Measurements from ENCODE around the gene SLC39A13. TPM values are rescaled to one million over a fixed set of nuclear protein-coding genes. Genes with fewer than 3 reads are reported as not detected.

Gene SLC39A13
- total RNA-seq, 1 experiment from 2014 or later: 29.2 TPM

- H4K91ac ChIP-seq (ENCODE audit: insufficient read length, low read depth, low read length): no peak overlapping the region
- H3K79me1 ChIP-seq (ENCODE audit: insufficient read depth, low read depth, low read length, poor library complexity, severe bottlenecking): no peaks in the 10 kb centered on the region
- H2AFZ ChIP-seq (ENCODE audit: low read length): no peak overlapping the region
- Mint-ChIP-seq H3K27me3 (ENCODE audit: low read depth) (no peaks in the 10 kb centered on the region), H3K4me3 (no peak overlapping the region), H3K36me3 (ENCODE audit: insufficient read depth in 1 of 3, low read depth in 3 of 3) (no peaks in the 10 kb centered on the region), H3K9me3 (no peaks in the 10 kb centered on the region; a peak in 1 of 5 replicates), H3K27ac (peak overlapping the region in 1 of 3 experiments; percentile 83; a peak in 1 of 7 replicates), H3K4me1 (peaks cover 2 to 4% of the 10 kb centered on the region in 2 experiments; a peak in 2 of 4 replicates)
- H2BK12ac ChIP-seq (ENCODE audit: insufficient read length, low read depth, low read length): no peak overlapping the region
- WGBS (ENCODE audit: extremely low coverage, insufficient read length, low lambda C conversion rate): no CpG with 5 or more reads among the region's 9 CpGs
- no peak overlapping the region for H3K4ac ChIP-seq (ENCODE audit: low read depth, low read length)
- H3K23me2 ChIP-seq (ENCODE audit: insufficient read length, low read depth, low read length, poor library complexity, severe bottlenecking): no peaks in the 10 kb centered on the region
- no peaks in the 10 kb centered on the region for H3K27me3 ChIP-seq (ENCODE audit: insufficient read depth, low read length)
- no peak overlapping the region for H2AK5ac ChIP-seq (ENCODE audit: insufficient read length, low read length)
- no peak overlapping the region for H4K8ac ChIP-seq (replicated peaks; ENCODE audit: insufficient read length, low read depth, low read length)
- no peak overlapping the region for H3K14ac ChIP-seq (ENCODE audit: insufficient read depth, low read length)
- no peak overlapping the region for H2BK20ac ChIP-seq (ENCODE audit: low read depth, low read length, poor library complexity, severe bottlenecking)
- DNase-seq: no peak
- TF ChIP-seq, protein P1, sequence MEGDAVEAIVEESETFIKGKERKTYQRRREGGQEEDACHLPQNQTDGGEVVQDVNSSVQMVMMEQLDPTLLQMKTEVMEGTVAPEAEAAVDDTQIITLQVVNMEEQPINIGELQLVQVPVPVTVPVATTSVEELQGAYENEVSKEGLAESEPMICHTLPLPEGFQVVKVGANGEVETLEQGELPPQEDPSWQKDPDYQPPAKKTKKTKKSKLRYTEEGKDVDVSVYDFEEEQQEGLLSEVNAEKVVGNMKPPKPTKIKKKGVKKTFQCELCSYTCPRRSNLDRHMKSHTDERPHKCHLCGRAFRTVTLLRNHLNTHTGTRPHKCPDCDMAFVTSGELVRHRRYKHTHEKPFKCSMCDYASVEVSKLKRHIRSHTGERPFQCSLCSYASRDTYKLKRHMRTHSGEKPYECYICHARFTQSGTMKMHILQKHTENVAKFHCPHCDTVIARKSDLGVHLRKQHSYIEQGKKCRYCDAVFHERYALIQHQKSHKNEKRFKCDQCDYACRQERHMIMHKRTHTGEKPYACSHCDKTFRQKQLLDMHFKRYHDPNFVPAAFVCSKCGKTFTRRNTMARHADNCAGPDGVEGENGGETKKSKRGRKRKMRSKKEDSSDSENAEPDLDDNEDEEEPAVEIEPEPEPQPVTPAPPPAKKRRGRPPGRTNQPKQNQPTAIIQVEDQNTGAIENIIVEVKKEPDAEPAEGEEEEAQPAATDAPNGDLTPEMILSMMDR (conservative IDR thresholded peaks at IDR 0.05): no peak
- H3K79me2 ChIP-seq (ENCODE audit: insufficient read depth, low read length): no peaks in the 10 kb centered on the region
- no peak overlapping the region for H3K23ac ChIP-seq (ENCODE audit: insufficient read length, low read depth, low read length)
- no peak overlapping the region for H2BK15ac ChIP-seq (ENCODE audit: low read depth, low read length)
- no peak overlapping the region for H3K27ac ChIP-seq (ENCODE audit: insufficient read length, low read depth, low read length)
- H4K5ac ChIP-seq (ENCODE audit: insufficient read length, low read depth, low read length): no peak overlapping the region
- H2BK5ac ChIP-seq (ENCODE audit: insufficient read length, low read length): no peak overlapping the region
- H3K9ac ChIP-seq (ENCODE audit: extremely low read depth, insufficient read length, low read length): no peak overlapping the region
- no peaks in the 10 kb centered on the region for H4K20me1 ChIP-seq (ENCODE audit: control insufficient read depth, insufficient read depth, insufficient read length)
- no peak overlapping the region for H3K56ac ChIP-seq (ENCODE audit: insufficient read length, low read depth, low read length)
- no peak overlapping the region for H3T11ph ChIP-seq (ENCODE audit: low read length)
- H3K4me2 ChIP-seq (ENCODE audit: insufficient read depth, insufficient read length, low read length): no peak overlapping the region
- no peak overlapping the region for H3K18ac ChIP-seq (ENCODE audit: insufficient read length, low read depth, low read length)
- H3K4me1 ChIP-seq (ENCODE audit: insufficient read depth, low read length): no peaks in the 10 kb centered on the region
- no peak overlapping the region for H2BK120ac ChIP-seq (ENCODE audit: low read depth, low read length, poor library complexity, severe bottlenecking)
- no peaks in the 10 kb centered on the region for H3K9me3 ChIP-seq (ENCODE audit: control insufficient read depth, low read depth, low read length)
These were observed 23.1 kb downstream of the SLC39A13 start for GRCh38 chr11:47431356-47432083.
